ENCODE data around the gene ZNF521. TPM values are rescaled to one million over a fixed set of nuclear protein-coding genes. Genes with fewer than 3 reads are reported as not detected.

ZNF521 gene
- total and polyA plus RNA-seq, 2 donors, result 13.1 to 58.3 TPM

DNA sequence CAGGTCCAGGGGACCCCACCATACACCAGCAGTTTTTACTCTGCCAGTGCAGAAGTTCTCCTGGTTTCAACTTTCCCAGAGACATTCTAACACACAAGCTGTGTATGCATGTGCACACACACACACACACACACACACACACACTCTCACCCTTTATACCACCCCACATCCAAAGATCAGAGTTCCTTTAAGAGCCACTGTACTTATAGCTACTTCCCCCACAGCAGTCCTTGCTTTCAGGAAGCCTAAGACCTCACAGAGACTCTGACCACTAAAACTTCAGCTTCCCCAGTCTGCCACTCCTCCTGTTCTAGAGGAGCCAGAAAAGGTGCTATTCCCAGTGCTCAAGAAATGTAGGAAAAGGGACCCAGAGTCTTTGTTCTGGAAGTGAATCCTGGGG, 107.8 kb downstream of the ZNF521 start:
- DNase-seq (ENCODE audit: extremely low spot score), result no peak
- Histone ChIP-seq H3K4me1 (ENCODE audit: insufficient read depth) (no peaks in the 10 kb centered on the region), H3K36me3 (ENCODE audit: insufficient read depth) (no peaks in the 10 kb centered on the region), H3K4me3 (ENCODE audit: low read depth, low read length) (no peak overlapping the region), H3K27ac (ENCODE audit: low read depth) (no peak overlapping the region)

GRCh38 chr18:25243754-25244153, 108.2 kb downstream of the ZNF521 start:
- 88% methylated on average over 1 of the region's 1 CpG for WGBS
- DNase-seq (ENCODE audit: extremely low spot score), result no peak
- no peak overlapping the region for H3K27ac ChIP-seq (ENCODE audit: low read depth)
- H3K4me3 ChIP-seq (ENCODE audit: low read depth, low read length), result no peak overlapping the region
- H3K4me1 ChIP-seq (ENCODE audit: insufficient read depth), result no peaks in the 10 kb centered on the region
- H3K36me3 ChIP-seq (ENCODE audit: insufficient read depth), result no peaks in the 10 kb centered on the region

GRCh38 chr18:25243257-25243656, 108.7 kb downstream of the ZNF521 start:
- 87% methylated on average over 2 of the region's 2 CpGs for WGBS
- no peak overlapping the region for H3K27ac ChIP-seq (ENCODE audit: low read depth)
- no peaks in the 10 kb centered on the region for H3K36me3 ChIP-seq (ENCODE audit: insufficient read depth)
- no peak overlapping the region for H3K4me3 ChIP-seq (ENCODE audit: low read depth, low read length)
- H3K4me1 ChIP-seq (ENCODE audit: insufficient read depth), result no peaks in the 10 kb centered on the region
- DNase-seq (ENCODE audit: extremely low spot score), result no peak

- Histone ChIP-seq H3K4me3 (ENCODE audit: low read depth, low read length) (no peak overlapping the region), H3K4me1 (ENCODE audit: insufficient read depth) (no peaks in the 10 kb centered on the region), H3K27ac (ENCODE audit: low read depth) (no peak overlapping the region), H3K36me3 (ENCODE audit: insufficient read depth) (no peaks in the 10 kb centered on the region)
- no peak for DNase-seq (ENCODE audit: extremely low spot score)
- WGBS, result 64% methylated on average over 5 of the region's 5 CpGs
Measured at GRCh38 chr18:25240420-25240770, 111.6 kb downstream of the ZNF521 start.

GRCh38 chr18:25239581-25240419, 112.2 kb downstream of the ZNF521 start:
- no peak for DNase-seq (ENCODE audit: extremely low spot score)

GRCh38 chr18:25239151-25239550, 112.8 kb downstream of the ZNF521 start:
- 58% methylated on average over 3 of the region's 3 CpGs for WGBS
- peak overlapping the region; percentile 38 for H3K27ac ChIP-seq (ENCODE audit: low read depth)

More at GRCh38 chr18:25239581-25240419, 112.2 kb downstream of the ZNF521 start:
- Histone ChIP-seq H3K4me1 (ENCODE audit: insufficient read depth) (no peaks in the 10 kb centered on the region), H3K27ac (ENCODE audit: low read depth) (peak overlapping the region; percentile 38), H3K36me3 (ENCODE audit: insufficient read depth) (no peaks in the 10 kb centered on the region), H3K4me3 (ENCODE audit: low read depth, low read length) (no peak overlapping the region)
- WGBS, result 46% methylated on average over 5 of the region's 5 CpGs

DNA sequence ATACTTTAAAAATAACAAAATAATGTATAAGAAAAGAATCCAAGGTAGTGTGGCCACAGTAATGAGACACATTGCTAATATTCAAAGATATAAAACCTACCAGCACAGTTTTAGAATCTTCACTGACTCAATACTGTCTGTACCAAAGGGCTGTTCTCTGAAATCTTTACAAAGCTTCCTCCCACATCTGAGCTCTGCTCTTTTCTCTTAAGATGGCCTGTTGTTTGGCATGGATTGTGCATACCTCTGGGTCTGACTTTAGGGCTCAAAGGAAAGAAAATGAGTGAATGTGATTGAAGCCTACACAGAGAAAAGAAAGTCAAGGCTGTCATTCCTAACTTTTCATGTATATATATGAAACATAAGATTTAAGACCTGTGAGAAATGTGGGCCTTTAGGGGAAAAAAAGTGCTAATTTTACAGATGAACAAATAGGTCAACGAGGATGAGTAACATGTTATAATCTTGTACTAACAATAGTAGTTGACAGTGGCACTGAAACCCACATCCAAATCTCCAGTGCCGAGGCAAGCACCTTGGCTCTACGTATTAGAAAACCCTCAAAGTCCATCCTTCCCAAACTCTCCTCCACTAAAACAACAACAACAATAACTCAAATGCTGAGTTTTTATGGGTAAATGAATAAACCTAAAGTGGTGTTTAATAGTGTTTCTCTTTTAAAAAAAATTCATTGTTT, 114.2 kb downstream of the ZNF521 start:
- 92% methylated on average over 3 of the region's 3 CpGs for WGBS
- Histone ChIP-seq H3K4me3 (ENCODE audit: low read depth, low read length) (no peak overlapping the region), H3K4me1 (ENCODE audit: insufficient read depth) (no peaks in the 10 kb centered on the region), H3K27ac (ENCODE audit: low read depth) (peak overlapping the region; percentile 59), H3K36me3 (ENCODE audit: insufficient read depth) (no peaks in the 10 kb centered on the region)
- no peak for DNase-seq (ENCODE audit: extremely low spot score)

More at GRCh38 chr18:25239151-25239550, 112.8 kb downstream of the ZNF521 start:
- no peaks in the 10 kb centered on the region for H3K36me3 ChIP-seq (ENCODE audit: insufficient read depth)
- H3K4me1 ChIP-seq (ENCODE audit: insufficient read depth), result no peaks in the 10 kb centered on the region
- DNase-seq (ENCODE audit: extremely low spot score), result no peak
- no peak overlapping the region for H3K4me3 ChIP-seq (ENCODE audit: low read depth, low read length)

DNA sequence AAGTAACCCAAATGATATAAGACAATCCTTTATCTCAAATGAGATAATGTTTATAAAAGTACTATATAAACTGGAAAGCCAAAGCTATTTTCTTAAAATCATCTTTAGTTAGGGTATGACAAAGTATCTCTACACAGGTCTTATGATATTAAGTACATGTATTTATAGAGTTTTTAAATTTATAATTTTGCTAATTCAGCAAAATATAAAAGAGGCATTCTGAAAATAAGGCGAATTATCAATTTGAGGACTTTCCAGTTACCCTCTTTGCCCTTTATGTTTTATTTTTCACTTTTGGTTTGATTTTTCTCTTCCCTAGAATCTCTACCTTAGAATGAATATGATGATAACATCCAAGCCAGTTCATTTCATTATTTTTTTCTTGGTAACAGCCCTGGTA, 115.2 kb downstream of the ZNF521 start:
- Histone ChIP-seq H3K4me1 (ENCODE audit: insufficient read depth) (no peaks in the 10 kb centered on the region), H3K27ac (ENCODE audit: low read depth) (no peak overlapping the region), H3K4me3 (ENCODE audit: low read depth, low read length) (no peak overlapping the region), H3K36me3 (ENCODE audit: insufficient read depth) (no peaks in the 10 kb centered on the region)
- 98% methylated on average over 1 of the region's 1 CpG for WGBS
- DNase-seq (ENCODE audit: extremely low spot score), result no peak

DNA sequence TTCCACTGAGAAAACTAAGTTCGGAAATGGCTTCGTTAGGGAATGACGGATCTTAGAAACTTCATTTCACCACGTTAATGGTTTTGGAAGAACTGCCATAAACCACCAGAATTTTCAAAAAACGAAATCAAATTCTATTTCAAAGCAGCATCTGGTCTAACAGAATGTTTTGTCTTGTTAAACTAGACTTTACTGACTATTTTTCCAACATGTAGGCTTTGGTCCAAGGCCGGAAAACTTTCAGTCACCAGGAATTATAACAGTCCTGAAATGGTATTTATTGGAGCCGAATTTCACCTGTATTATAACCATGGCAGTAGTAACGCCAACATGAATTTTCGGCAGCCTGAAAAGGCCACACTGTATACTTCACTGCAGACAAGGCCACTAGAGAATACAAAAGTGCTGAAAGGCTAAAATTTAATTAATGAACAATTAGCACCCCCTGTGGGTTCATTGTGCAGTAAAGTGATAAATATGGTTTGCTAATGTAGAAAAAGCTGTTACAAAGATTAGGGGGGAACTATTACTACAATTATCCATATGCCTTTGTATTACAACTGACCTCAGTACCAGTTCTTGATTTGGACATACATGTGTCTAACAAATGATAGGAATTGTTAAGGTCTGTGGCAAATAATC, 116.4 kb downstream of the ZNF521 start:
- Histone ChIP-seq H3K4me3 (ENCODE audit: low read depth, low read length) (no peak overlapping the region), H3K36me3 (ENCODE audit: insufficient read depth) (no peaks in the 10 kb centered on the region), H3K27ac (ENCODE audit: low read depth) (no peak overlapping the region), H3K4me1 (ENCODE audit: insufficient read depth) (no peaks in the 10 kb centered on the region)
- no peak for DNase-seq (ENCODE audit: extremely low spot score)
- WGBS, result 78% methylated on average over 9 of the region's 9 CpGs

- Histone ChIP-seq H3K4me3 (ENCODE audit: low read depth, low read length) (no peak overlapping the region), H3K27ac (ENCODE audit: low read depth) (no peak overlapping the region), H3K4me1 (ENCODE audit: insufficient read depth) (no peaks in the 10 kb centered on the region), H3K36me3 (ENCODE audit: insufficient read depth) (no peaks in the 10 kb centered on the region)
- WGBS, result 88% methylated on average over 3 of the region's 3 CpGs
- no peak for DNase-seq (ENCODE audit: extremely low spot score)
Measured at GRCh38 chr18:25234740-25235345, 117.1 kb downstream of the ZNF521 start.

GRCh38 chr18:25234322-25234639, 117.7 kb downstream of the ZNF521 start:
- no peak for DNase-seq (ENCODE audit: extremely low spot score)
- Histone ChIP-seq H3K4me1 (ENCODE audit: insufficient read depth) (no peaks in the 10 kb centered on the region), H3K36me3 (ENCODE audit: insufficient read depth) (no peaks in the 10 kb centered on the region), H3K27ac (ENCODE audit: low read depth) (no peak overlapping the region), H3K4me3 (ENCODE audit: low read depth, low read length) (no peak overlapping the region)
- 97% methylated on average over 1 of the region's 1 CpG for WGBS

- Histone ChIP-seq H3K4me1 (ENCODE audit: insufficient read depth) (no peaks in the 10 kb centered on the region), H3K4me3 (ENCODE audit: low read depth, low read length) (no peak overlapping the region), H3K36me3 (ENCODE audit: insufficient read depth) (no peaks in the 10 kb centered on the region), H3K27ac (ENCODE audit: low read depth) (no peak overlapping the region)
- no peak for DNase-seq (ENCODE audit: extremely low spot score)
- 37% methylated on average over 12 of the region's 12 CpGs for WGBS
Measured at GRCh38 chr18:25233528-25234321, 118.2 kb downstream of the ZNF521 start.

- 63% methylated on average over 5 of the region's 5 CpGs for WGBS
- H3K4me1 ChIP-seq (ENCODE audit: insufficient read depth), result no peaks in the 10 kb centered on the region
- H3K27ac ChIP-seq (ENCODE audit: low read depth), result no peak overlapping the region
- no peak for DNase-seq (ENCODE audit: extremely low spot score)
- H3K36me3 ChIP-seq (ENCODE audit: insufficient read depth), result no peaks in the 10 kb centered on the region
- H3K4me3 ChIP-seq (ENCODE audit: low read depth, low read length), result no peak overlapping the region
Measured at GRCh38 chr18:25231327-25231691, 120.7 kb downstream of the ZNF521 start.
